Kidney capillary endothelial cell (primary cell): ENCODE results near the gene LYPD3.
A peak's percentile ranks its signal among the peaks of the same experiment; 100 is the strongest.
"Not testable (repeated sequence)": the region's sequence is repeated elsewhere in the genome, so short reads cannot be mapped to it uniquely, and the experiment has no call there.

Source experiments
- DNase-seq: peaks from one replicate; pipeline ENCODE4 v3.0.0-alpha.2; 2018; ENCODE audit warnings: low spot score

The LYPD3 gene

DNA sequence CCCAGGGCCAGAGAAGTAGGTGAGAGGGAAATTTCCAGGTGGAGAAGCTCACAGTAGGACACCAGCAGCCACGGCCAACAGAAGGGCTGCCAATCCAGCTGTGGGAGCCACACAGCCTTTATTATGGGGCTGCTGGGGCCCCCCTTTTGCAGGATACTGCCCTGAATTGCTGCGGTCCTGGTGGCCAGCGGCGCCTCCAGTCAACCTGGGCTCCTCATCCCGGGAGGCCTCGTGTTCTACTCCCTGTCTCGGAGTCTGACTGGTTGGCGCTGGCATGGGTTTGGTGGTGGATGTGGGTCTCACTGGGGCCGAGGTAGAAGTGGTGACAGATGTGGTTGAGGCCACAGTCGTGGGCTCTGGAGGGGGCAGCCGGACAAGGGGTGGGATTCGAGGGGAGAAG lies 4.1 kb downstream of the LYPD3 start:
- no peak for DNase-seq

DNA sequence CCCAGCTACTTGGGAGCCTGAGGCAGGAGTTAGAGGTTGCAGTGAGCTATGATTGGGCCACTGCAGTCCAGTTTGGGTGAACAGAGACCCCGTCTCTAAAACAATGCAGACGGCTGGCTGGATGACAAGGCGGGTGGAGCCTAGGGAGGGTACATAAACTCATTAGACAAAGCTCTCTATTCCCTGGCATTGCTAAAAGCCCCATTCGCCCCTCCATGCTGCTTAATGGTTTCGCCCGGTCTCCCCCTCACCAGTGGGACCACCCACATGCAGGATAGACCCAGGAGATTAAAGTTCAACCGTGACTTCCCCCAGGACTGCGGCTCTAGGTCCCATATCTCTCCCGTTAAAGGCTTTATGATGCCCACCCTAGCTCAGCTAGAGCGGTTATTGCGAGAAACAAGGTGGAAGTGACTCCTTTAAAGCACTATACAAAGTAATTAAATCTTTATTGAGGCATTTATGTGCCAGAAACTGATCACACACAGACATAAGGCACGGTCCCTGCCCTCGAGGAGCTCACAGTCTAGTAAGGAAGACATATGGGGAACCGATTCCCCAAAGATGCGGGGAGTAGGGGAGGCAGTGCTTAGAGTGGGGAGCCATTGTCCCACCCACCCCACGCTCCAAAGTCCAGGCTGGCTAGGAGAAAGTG lies 4.9 kb downstream of the LYPD3 start:
- no peak for DNase-seq

DNA sequence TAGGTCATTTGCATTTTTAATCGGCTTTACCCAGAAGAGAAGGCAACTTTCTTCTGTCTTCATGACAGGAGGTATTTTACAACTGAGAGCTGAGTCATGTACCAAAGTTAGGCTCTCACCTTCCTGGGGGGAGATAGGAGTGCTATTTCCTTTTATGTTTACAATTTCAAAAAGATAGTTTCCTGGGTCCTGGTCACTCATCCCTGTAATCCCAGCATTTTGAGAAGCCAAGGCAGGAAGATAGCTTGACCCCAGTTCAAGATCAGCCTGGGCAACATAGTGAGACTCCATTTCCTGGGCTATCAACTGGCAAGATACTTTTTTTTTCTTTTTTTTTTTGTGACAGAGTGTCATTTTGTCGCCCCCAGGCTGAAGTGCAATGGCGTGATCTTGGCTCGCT lies 7.6 kb downstream of the LYPD3 start:
- no peak for DNase-seq

DNA sequence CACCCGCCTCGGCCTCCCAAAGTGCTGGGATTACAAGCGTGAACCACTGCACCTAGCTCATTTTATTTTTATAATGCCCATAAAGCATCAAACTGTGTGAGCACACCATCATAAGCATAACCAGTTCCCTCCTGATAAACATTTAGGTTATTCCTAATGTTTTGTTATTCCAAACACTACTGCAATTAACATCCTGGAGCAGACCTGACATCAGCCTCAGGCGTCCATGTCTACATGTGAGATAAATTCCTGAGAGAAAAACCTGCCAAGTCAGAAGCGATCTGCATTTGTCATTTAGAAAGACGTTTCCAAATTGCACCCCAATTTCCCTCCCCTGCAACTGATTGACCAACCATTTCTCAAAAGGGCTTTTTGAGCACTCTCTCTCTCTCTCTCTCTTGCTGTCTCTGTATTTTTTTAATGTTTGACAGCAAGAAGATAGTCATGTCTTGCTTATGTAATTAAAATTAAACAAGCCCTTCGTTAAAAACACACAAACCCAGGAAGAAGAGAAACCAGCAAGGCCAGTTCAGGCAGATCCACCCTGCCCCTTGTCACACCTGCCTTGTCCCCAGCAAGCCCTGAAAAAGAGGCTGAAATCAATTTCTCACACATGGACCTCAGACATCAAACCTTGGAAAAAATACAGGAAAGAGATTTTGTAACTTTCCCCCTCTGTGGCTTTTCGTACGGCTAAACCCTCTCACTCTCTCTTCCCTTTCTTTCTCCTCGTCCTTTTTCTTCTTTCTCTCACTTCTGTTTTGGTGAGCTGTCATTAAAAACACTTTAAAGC lies 9.9 kb downstream of the LYPD3 start:
- no peak for DNase-seq

DNA sequence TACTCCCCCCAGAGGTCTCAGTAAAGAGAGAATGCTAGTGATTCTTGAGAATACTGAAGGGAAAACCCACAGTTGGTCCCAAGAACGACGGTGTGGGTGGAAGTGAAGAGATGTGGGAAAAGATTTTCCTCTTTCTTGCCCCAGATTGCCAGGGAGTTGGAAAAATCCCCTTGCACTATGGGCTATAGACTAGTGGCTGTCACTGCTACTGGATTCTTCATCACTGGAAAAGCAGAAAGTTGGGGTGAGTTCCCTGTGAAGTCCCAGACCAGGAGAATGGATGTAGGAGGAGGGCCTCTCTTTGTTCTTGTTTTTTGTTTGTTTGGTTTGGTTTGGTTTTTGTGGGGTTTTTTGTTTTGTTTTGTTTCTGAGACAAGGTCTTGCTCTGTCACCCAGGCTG lies 11.4 kb downstream of the LYPD3 start:
- DNase-seq: no peak

DNA sequence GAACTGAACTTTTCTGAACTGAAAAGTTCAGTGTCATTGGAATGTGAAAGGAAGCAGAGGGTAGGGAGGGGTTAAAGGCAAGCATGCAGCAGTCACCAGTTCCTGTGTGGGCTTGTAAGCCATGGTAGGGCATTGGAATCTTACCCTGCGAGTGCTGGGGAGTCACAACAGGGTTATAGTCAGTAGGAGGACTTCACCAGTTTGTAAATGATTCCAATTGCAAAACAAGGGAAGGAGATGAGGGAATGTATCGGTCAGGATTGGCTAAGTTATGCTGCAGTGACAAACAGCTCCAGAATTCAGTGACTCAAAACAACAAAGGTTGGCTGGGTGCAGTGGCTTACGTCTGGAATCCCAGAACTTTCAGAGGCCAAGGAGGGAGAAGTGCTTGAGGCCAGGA lies 12.8 kb downstream of the LYPD3 start:
- DNase-seq: no peak

DNA sequence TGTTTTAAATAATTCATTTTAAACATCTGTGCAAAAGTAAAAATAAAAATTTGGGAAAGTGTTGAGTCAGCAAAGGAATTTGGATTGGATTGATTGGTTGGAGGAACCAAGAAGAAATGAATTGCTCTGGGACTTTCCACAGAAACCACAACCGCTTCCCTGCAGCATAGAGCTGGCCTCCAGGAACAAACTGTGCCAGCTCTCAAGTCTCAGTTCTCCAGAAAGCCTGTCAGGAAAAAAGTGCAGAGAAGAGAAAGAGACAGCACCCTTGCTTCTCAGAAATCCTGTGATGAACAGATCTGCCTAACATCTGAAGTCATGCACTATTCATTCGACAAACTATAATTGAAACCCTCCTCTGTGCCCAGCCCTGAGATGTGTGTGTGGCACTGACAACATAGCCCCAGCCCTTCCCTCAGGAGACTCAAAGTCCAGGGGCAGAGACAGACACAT lies 14.8 kb downstream of the LYPD3 start:
- no peak for DNase-seq

DNA sequence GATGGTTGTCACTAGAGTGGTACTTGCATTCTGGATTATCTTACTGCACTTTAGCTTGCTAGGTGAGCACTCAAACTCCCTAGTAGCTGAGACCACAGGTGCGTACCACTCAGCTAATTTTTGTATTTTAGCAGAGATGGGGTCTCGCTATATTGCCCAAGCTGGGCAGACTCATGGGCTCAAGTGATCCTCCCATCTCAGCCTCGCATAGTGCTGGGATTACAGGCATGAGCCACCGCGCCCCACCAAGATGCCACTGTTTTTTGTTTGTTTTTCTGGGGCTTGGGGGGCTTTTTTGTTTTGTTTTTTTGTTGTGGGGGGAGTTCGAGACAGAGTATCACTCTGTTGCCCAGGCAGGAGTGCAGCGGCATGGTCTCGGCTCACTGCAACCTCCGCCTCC lies 17.8 kb downstream of the LYPD3 start:
- no peak for DNase-seq

DNA sequence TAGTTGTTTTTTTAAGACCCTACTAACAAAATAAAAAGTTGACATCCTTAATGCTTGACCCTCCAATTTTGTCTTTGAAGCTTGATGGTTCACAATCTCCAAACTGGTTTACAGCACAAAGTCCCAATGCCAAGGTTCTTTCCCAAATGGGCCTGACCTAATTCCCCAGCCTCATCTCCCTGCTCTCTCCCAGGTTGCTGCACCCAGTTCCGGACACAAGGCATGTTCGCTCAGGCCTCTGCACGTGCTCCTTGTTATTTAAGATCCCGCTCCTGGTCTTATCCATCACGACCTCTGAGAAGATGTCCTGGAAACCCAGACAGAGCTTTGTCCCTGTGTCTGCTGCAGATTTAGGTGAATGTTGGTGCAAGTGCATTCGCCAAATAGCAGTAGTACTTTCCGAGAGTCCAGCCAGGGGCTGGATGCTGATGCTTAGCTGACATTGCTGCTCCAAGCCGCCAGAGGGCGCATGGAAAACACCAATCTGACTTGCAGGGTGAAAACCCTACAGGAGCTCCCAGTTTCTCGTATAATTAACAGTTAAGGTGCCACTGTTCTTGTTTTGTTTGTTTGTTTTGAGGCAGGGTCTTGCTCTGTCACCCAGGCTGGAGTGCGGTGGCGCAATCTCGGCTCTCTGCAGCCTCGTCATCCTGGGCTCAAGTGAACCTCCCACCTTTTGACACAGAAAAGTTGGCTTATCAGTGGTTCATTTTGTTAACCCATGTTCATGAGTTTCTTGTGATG lies 18.5 kb downstream of the LYPD3 start:
- no peak for DNase-seq

DNA sequence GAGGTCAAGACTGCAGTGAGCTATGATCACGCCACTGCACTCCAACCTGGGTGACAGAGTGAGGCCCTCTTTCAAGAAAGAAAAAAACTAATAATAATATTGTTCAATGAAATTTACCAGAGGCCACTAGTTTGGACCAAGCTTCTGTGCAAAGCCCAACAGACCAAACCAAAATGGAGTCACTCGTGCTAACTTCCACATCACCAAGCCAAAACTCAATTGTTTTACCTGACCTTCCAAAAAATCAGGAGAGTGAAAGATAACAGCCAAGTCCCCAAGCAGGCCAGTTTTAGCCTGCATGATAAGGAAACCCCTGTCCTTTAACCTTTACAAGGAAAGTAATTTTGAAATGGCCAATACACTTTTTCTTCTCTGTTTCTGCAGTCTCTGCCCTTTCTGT lies 20.0 kb downstream of the LYPD3 start:
- no peak for DNase-seq

DNA sequence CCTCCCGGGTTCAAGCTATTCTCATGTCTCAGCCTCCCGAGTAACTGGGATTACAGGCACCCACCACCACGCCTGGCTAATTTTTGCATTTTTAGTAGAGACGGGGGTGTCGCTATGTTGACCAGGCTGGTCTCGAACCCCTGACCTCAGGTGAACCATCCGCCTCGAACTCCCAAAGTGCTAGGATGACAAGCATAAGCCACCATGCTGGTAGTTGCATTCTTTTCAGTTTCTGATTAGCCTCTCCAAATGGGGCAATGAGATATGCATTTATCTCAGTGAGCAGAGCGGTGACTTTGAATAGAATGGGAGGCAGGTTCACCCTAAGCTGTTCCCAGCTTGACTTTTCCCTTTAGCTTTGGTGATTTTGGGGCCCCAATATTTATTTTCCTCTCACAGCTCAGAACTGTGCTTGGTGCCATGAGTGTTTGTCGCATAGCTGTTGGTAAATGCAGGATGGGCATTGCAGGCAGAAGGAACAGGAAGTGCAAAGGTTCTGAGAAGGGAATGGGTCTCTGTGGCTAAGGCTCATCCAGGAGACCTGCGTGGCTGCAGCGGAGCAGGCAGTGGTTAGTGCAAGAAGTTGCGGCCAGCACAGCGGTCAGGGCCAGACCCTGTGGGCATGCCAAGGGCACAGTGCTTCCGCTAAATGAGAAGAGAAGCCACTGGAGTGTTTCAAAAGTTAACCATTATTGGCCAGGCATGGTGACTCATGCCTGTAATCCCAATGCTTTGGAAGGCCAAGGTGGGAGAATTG lies 20.7 kb downstream of the LYPD3 start:
- DNase-seq: no peak

DNA sequence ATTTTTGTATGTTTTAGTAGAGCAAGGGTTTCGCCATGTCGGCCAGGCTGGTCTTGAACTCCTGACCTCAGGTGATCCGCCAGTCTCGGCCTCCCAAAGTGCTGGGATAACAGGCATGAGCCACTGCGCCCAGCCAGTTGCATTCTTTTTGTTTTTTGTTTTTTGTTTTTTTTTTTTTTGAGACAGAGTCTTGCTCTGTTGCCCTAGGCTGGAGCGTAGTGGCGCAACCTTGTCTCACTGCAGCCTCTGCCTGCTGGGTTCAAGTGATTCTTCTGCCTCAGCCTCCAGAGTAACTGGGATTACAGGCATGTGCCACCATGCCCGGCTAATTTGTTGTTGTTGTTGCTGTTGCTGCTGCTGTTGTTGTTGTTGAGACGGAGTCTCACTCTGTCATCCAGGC lies 21.3 kb downstream of the LYPD3 start:
- DNase-seq: not testable (repeated sequence)

DNA sequence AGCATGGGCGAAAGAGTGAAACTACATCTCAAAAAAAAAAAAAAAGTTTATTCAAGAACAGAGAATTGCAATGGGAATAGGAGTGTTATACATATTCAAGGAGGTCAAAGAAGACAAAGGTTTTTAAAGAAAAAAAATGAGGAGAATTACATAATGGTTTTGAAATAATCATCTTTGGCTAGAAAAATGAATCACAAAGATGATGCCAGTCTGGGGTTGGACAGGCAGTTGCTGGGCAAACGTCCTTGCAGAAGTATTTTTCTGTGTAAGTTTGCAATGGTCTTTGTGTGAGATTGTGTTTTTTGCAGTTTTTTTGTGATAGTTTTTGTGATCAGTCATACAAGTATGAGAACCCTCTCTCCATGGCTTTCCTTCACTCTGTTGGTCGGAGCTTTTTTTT lies 23.7 kb downstream of the LYPD3 start:
- no peak for DNase-seq

DNA sequence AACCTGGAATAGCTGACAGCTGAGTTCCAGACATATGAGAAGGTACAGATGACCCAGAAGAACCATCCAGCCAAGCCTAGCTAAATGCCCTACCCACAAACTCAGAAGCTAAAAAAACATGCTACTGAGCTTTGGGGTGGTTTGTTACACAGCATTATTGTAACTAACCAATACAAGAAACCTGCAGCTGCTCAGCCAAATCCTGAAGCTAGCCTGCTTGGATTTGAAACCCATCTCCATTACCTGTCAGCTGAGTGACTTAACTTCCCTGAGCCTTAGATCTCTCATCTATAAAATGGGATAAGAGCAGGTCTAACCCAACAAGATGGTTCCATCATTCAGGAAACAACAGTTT lies 25.7 kb downstream of the LYPD3 start:
- DNase-seq: no peak

DNA sequence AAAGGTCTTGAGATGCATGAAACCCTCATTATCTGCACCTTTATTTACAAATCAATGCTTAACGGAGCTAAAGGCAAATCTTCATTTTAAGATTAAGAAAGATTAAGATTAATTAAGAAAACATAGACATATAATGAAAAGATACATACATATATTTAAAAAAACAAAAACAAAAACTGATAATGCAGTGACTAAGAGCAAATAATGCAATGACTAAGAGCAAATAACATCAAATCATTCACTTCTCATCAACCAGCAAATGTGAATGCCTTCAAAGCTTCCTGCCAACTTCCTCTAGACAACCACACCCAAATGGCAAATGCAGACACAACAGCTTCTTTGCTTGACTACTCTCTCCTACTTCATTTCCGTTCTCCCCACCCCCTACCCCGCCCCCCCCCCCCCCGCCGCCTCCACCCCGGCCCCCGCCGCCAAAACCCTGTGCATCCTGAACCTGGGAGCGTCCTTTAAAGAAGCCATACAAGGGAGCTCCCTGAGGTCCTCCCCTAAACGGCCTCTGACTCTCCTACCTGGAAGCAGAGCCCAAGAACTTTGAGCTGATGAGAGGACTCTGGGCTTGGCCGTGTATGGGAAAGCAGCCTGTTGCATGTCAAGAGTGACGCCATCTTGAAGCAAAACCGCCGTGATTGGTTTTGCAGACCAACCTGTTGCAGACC lies 26.2 kb downstream of the LYPD3 start:
- peak; percentile 87 for DNase-seq

DNA sequence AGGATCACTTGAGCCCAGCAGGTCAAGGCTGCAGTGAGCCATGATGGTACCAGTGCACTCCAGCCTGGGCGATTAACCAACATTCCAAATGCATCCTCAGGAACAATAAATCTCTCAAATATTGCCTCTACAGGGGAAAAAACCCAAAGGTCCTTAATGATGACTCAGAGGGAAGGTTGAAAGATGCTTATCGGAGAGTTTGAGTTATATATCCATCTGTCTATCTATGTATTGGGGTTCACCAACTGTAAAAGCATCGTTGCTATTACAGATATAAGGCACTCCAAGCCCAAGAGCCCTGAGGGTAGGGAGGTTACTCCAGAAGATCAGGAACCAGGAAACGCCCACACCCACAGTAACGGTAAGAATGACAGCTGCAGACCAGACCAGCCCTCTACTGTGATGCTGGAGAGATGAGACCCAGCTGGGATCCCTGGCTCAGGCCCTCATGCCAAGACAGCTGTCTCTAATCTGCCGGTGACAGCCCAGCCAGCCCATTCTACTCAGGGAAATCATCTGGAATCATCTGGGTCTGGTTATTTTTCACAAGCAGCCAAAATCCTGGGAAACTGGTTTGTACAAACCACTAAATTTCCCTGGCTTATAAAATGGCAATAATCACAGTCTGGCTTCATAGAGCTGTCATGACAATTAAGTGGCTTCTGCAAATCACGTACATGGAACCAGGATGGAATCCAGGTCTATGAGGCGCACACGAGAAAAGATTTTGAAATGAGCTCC lies 26.9 kb downstream of the LYPD3 start:
- peak; percentile 13 for DNase-seq

DNA sequence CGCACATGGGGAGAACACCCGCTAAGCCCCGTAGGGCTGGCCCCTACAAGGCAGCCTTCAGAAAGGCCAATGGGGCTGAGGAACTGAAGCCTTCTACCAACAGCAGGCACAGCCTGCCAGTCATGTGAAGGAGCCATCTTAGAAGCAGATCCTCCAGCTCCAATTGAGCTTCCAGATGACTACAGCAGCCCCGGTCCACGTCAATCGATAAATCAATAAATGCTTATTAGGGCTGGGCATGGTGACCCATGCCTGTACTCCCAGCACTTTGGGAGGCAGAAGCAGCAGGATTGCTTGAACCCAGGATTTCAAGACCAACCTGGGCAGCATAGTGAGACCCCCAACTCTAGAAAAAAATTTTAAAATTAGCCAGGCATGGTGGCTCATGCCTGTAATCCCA lies 27.7 kb downstream of the LYPD3 start:
- DNase-seq: no peak

DNA sequence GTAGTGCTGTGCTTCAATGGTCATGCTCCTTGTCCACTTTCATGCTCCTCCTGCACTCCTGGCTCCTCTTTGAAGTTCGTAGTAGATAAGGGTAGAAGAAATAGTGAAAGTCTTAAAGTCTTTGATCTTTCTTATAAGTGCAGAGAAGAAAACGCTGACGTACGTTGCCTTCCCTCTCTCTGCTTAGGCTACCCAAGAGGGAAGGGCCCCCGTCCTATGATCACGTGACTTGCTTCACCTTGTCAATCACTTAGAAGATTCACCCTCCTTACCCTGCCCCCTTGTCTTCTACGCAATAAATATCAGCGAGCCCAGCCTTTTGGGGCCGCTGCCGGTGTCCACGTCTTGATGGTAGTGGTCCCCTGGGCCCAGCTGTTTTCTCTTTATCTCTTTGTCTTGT lies 28.1 kb downstream of the LYPD3 start:
- DNase-seq: not testable (repeated sequence)

DNA sequence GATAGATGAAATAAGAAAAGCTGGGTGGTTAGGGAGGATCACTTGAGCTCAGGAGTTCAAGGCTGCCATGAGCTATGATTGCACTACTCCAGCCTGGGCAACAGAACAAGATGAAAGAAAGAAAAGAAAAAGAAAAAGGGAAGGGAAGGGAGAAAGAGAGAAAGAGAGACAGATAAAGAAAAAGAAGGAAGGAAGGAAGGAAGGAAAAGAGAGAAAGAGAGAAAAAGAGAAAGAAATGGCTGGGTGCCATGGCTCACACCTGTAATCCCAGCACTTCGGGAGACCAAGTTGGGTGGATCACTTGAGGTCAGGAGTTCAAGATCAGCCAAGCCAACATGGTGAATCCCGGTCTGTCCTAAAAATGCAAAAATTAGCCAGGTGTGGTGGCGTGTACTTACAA lies 29.6 kb downstream of the LYPD3 start:
- no peak for DNase-seq

DNA sequence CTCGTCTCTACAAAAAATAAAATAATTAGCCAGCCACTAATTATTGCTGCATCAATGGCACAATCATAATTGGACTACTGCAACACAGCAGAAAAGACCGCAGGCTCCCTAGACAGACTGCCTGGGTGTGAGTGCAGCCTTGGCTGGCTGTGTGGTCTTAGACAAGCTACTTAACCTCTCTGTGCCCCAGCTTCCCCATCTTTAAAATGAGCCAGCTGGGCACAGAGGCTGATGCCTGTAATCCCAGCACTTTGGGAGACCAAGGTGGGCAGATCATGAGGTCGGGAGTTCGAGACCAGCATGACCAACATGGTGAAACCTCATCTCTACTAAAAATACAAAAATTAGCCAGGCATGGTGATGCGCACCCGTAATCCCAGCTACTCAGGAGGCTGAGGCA lies 31.7 kb downstream of the LYPD3 start:
- DNase-seq: no peak

DNA sequence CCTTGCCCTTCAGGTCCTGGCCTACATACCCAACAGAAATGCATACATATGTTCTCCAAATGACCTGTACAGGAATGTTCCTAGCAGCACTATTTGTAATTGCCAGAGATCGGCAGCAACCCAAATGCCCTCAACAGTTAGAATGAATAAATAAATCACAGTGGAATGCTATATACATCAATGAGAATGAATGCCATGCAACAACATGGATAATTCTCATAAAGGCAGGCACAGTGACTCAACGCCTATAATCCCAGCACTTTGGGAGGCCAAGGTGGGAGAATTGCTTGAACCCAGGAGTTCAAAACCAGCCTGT lies 32.1 kb downstream of the LYPD3 start:
- no peak for DNase-seq
